Measurements from ENCODE around the gene CFAP100. TPM values are rescaled to one million over a fixed set of nuclear protein-coding genes. Genes with fewer than 3 reads are reported as not detected.
A peak's percentile ranks its signal among the peaks of the same experiment; 100 is the strongest.

CFAP100 gene
- total RNA-seq, 1 experiment from 2014 or later: not detected

GRCh38 chr3:126369490-126369889 lies 25.2 kb upstream of the CFAP100 start:
- DNase-seq: no peak

GRCh38 chr3:126370055-126370454 lies 24.7 kb upstream of the CFAP100 start:
- H3K9me3 ChIP-seq: no peaks in the 10 kb centered on the region
- H3K36me3 ChIP-seq: no peaks in the 10 kb centered on the region
- no peak overlapping the region for H3K4me3 ChIP-seq
- DNase-seq: no peak
- H3K27me3 ChIP-seq: no peaks in the 10 kb centered on the region

More at GRCh38 chr3:126369490-126369889, 25.2 kb upstream of the CFAP100 start:
- Histone ChIP-seq H3K36me3 (no peaks in the 10 kb centered on the region), H3K4me3 (no peak overlapping the region), H3K9me3 (no peaks in the 10 kb centered on the region), H3K27me3 (no peaks in the 10 kb centered on the region)

- DNase-seq: no peak
- Histone ChIP-seq H3K4me3 (no peak overlapping the region), H3K9me3 (no peaks in the 10 kb centered on the region), H3K36me3 (no peaks in the 10 kb centered on the region), H3K27me3 (no peaks in the 10 kb centered on the region)
Measured at GRCh38 chr3:126370606-126371005, 24.1 kb upstream of the CFAP100 start.

GRCh38 chr3:126371096-126371705 lies 23.5 kb upstream of the CFAP100 start:
- Histone ChIP-seq H3K36me3 (no peaks in the 10 kb centered on the region), H3K4me3 (no peak overlapping the region), H3K27me3 (no peaks in the 10 kb centered on the region), H3K9me3 (no peaks in the 10 kb centered on the region)
- DNase-seq: no peak

- Histone ChIP-seq H3K9me3 (no peaks in the 10 kb centered on the region), H3K36me3 (no peaks in the 10 kb centered on the region), H3K27me3 (no peaks in the 10 kb centered on the region), H3K4me3 (no peak overlapping the region)
- DNase-seq: no peak
Measured at GRCh38 chr3:126372413-126373145, 22.1 kb upstream of the CFAP100 start.

- H3K4me3 ChIP-seq: no peak overlapping the region
- H3K36me3 ChIP-seq: no peaks in the 10 kb centered on the region
- DNase-seq: no peak
- H3K9me3 ChIP-seq: no peaks in the 10 kb centered on the region
- no peaks in the 10 kb centered on the region for H3K27me3 ChIP-seq
Measured at GRCh38 chr3:126373146-126373613, 21.5 kb upstream of the CFAP100 start.

GRCh38 chr3:126373682-126374601 lies 20.8 kb upstream of the CFAP100 start:
- Histone ChIP-seq H3K36me3 (no peaks in the 10 kb centered on the region), H3K9me3 (no peaks in the 10 kb centered on the region), H3K27me3 (no peaks in the 10 kb centered on the region), H3K4me3 (no peak overlapping the region)
- DNase-seq: no peak

GRCh38 chr3:126375835-126376331 lies 18.8 kb upstream of the CFAP100 start:
- Histone ChIP-seq H3K4me3 (no peak overlapping the region), H3K27me3 (no peaks in the 10 kb centered on the region), H3K36me3 (no peaks in the 10 kb centered on the region), H3K9me3 (no peaks in the 10 kb centered on the region)
- no peak for DNase-seq

- DNase-seq: no peak
- Histone ChIP-seq H3K4me3 (no peak overlapping the region), H3K36me3 (no peaks in the 10 kb centered on the region), H3K27me3 (no peaks in the 10 kb centered on the region), H3K9me3 (no peaks in the 10 kb centered on the region)
Measured at GRCh38 chr3:126376444-126376843, 18.3 kb upstream of the CFAP100 start.

- no peak for DNase-seq
- no peaks in the 10 kb centered on the region for H3K27me3 ChIP-seq
Measured at GRCh38 chr3:126377211-126377610, 17.5 kb upstream of the CFAP100 start.

GRCh38 chr3:126378341-126378751 lies 16.4 kb upstream of the CFAP100 start:
- Histone ChIP-seq H3K4me3 (no peak overlapping the region), H3K27me3 (no peaks in the 10 kb centered on the region), H3K36me3 (no peaks in the 10 kb centered on the region), H3K9me3 (no peaks in the 10 kb centered on the region)
- no peak for DNase-seq

More at GRCh38 chr3:126377211-126377610, 17.5 kb upstream of the CFAP100 start:
- Histone ChIP-seq H3K4me3 (no peak overlapping the region), H3K9me3 (no peaks in the 10 kb centered on the region), H3K36me3 (no peaks in the 10 kb centered on the region)

GRCh38 chr3:126380011-126380768 lies 14.5 kb upstream of the CFAP100 start:
- Histone ChIP-seq H3K9me3 (0 out of 2 replicates have a peak, but pooled peaks cover 3% of the 10 kb centered on the region), H3K27me3 (no peaks in the 10 kb centered on the region), H3K36me3 (no peaks in the 10 kb centered on the region), H3K4me3 (no peak overlapping the region)
- DNase-seq: no peak

- Histone ChIP-seq H3K4me3 (no peak overlapping the region), H3K27me3 (no peaks in the 10 kb centered on the region), H3K9me3 (0 out of 2 replicates have a peak, but pooled peaks cover 3% of the 10 kb centered on the region), H3K36me3 (no peaks in the 10 kb centered on the region)
- DNase-seq: no peak
Measured at GRCh38 chr3:126381966-126382365, 12.7 kb upstream of the CFAP100 start.

- Histone ChIP-seq H3K9me3 (no peaks in the 10 kb centered on the region), H3K4me3 (peak overlapping the region; percentile 43), H3K27me3 (peaks cover 3% of the 10 kb centered on the region), H3K36me3 (no peaks in the 10 kb centered on the region)
- peak; percentile 81 for DNase-seq
Measured at GRCh38 chr3:126389112-126389793, 5.5 kb upstream of the CFAP100 start.

GRCh38 chr3:126389794-126390146 lies 4.9 kb upstream of the CFAP100 start:
- Histone ChIP-seq H3K36me3 (no peaks in the 10 kb centered on the region), H3K27me3 (peaks cover 3% of the 10 kb centered on the region), H3K9me3 (no peaks in the 10 kb centered on the region), H3K4me3 (no peak overlapping the region)
- DNase-seq: no peak

GRCh38 chr3:126390201-126390600 lies 4.5 kb upstream of the CFAP100 start:
- H3K36me3 ChIP-seq: no peaks in the 10 kb centered on the region
- H3K27me3 ChIP-seq: peaks cover 3% of the 10 kb centered on the region
- DNase-seq: no peak
- H3K9me3 ChIP-seq: no peaks in the 10 kb centered on the region
- no peak overlapping the region for H3K4me3 ChIP-seq

All from MG63 (cell line).